Heart left ventricle (tissue), 13 donors: ENCODE results near the gene LRRC55.

Experiments used
- POLR2A ChIP-seq, 2 donors: fragments of 450-650 bp; IDR thresholded peaks; one replicate each; pipeline ENCODE4 v1.6.1; 2017; ENCODE audit warnings: antibody characterized with exemption in 2 of 2, mild to moderate bottlenecking in 2 of 2, moderate library complexity in 2 of 2
- TF ChIP-seq, protein P1 (sequence below), 12 donors: fragments of 200-600 bp; sonication (generic) in 4 of 12; IDR thresholded peaks; one replicate each; pipeline versions ENCODE4 v1.5.0 to v1.8.0; 2018 to 2022; ENCODE audit warnings: antibody characterized with exemption in 12 of 12, mild to moderate bottlenecking in 5 of 12
- donor health status: ischemic (EF 13 %, LVEDD 7.1; RV severe dilation, severe dysfunction).
- donor health status: DM: no; HTN: yes; CAD: no.
- donor health status: DM: no; HTN: no; CAD: no.
- donor health status: ischemic (EF 25% LVEDD 6.9; RV normal size, moderate dysfunction).
- donor health status: ischemic (EF 25% LVEDD 5.7; RV mildly dilated, moderate dysfunction).
- donor health status: ischemic (EF 35%, LVEDD 5.7; RV mildly dilated, moderate dysfunction).
- donor health status: nonischemic (EF 11% LVEDD 7.7; RV severe dilation, severe dysfunction).
- donor health status: DM: yes; HTN: yes; CAD: no.
- donor health status: PGD.
- donor health status: ischemic (EF 29% LVEDD 5.4; RV normal size, mild dysfunction).
- donor health status: nonischemic (EF 23%, LVEDD 6.1; RV moderate dilation, normal function).

DNA sequence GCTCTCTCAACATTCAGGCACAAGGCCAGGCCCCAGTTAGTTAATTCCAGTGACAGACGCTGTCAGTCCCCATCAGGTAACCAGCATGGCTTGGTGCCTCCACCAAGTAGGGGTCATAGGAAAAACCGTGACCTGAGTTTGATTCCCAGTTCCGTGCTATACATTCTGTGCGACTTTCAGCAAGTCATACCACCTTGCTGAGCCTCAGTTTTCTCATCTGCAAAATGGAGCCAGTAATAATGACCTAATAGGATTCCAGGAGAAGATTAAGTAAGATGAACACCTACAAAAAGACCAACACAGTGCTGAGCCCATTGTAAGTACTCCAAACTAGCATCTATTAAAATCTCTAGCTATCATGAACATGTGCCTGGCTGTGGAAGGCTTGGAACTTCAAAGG, 24.8 kb upstream of the LRRC55 start:
- no peak for TF ChIP-seq POLR2A (IDR thresholded peaks at IDR 0.05)
- TF ChIP-seq, protein P1, sequence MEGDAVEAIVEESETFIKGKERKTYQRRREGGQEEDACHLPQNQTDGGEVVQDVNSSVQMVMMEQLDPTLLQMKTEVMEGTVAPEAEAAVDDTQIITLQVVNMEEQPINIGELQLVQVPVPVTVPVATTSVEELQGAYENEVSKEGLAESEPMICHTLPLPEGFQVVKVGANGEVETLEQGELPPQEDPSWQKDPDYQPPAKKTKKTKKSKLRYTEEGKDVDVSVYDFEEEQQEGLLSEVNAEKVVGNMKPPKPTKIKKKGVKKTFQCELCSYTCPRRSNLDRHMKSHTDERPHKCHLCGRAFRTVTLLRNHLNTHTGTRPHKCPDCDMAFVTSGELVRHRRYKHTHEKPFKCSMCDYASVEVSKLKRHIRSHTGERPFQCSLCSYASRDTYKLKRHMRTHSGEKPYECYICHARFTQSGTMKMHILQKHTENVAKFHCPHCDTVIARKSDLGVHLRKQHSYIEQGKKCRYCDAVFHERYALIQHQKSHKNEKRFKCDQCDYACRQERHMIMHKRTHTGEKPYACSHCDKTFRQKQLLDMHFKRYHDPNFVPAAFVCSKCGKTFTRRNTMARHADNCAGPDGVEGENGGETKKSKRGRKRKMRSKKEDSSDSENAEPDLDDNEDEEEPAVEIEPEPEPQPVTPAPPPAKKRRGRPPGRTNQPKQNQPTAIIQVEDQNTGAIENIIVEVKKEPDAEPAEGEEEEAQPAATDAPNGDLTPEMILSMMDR (IDR thresholded peaks at IDR 0.05), result no peak
